Measurements from ENCODE around the gene AP1AR.

AP1AR gene

DNA sequence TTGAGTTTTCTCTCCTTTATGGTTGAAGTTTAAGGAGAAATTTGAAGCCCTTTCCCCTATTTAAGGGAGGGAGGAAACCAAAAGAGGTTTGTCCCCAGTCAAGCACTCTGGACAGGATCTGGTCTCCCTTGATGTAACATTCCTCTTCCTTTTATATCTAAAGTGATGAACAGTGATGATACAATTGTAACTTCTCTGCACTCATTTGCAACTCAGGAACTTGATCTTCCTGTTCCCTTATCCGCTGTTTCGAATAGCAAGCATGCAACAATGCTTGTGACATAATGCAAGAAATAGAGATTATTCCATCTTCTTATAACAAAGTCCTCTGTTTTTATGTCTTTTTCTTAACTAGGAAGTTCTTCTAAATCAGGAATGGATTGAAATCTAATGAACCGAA lies 83.9 kb downstream of the AP1AR start:
- no peak for DNase-seq

DNA sequence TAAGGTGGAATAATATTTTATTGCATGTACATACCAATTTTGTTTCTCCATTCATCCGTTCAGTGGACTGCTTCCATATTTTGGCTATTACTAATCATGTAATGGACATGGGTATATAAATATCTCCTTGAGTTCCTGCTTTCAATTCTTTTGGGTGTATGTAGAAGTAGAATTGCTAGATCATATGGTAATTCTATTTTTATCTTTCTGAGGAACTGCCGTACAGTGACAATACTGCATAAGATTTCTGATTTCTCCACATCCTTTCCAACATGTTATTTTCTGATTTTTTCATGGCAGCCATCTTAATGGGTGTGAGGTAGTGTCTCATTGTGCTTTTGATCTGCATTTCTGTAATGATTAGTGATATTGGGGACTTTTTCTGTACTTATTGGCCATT lies 84.8 kb downstream of the AP1AR start:
- no peak for DNase-seq

DNA sequence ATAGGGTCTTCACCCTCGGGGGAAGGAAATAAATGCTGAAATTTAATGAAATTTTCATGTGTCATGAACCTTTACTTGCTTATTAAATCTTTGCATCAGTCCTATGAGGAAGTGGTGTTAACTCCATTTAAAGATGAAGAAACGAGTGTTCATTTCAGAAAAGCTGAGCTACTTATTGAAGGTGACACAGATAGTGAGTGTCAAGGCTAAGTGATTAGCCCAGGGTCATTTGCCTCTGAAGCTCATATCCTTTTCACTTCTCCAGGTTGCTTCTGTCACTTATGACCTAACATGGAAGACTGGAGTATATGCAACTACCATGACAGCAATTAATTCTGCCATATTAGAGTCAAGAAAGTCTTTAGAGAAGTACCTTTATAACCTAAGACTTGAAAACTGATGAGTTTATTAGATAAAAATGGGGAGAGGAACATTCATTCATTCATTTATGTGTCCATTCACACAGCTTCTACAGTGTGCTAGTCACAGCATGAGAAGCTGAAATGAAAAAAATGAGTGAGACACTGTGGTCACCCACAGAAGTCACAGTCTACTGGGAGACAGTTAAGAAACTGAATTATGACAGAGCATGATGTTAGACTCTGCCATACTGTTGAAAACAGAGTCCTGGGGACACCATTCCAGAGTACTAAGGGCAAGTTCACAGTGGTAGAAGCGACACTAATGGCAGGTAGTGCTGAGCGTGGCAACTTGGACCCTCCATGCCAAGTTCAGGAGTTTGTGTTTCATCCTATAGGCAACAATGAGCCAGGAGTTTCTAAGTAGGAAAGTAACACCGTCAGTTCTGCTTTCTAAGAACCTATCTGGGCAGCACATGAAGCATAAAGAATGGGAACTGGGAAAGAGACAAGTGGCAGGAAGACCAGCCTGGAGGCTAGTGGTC lies 86.9 kb downstream of the AP1AR start:
- no peak for DNase-seq

Measured in stimulated activated CD4-positive, alpha-beta T cell treated with anti-CD3 and anti-CD28 coated beads, Interleukin-1b, Interleukin-23, amount 100 ng/mL, for 48 hours (primary cell).